ENCODE data around the gene TIGD3.

DNA sequence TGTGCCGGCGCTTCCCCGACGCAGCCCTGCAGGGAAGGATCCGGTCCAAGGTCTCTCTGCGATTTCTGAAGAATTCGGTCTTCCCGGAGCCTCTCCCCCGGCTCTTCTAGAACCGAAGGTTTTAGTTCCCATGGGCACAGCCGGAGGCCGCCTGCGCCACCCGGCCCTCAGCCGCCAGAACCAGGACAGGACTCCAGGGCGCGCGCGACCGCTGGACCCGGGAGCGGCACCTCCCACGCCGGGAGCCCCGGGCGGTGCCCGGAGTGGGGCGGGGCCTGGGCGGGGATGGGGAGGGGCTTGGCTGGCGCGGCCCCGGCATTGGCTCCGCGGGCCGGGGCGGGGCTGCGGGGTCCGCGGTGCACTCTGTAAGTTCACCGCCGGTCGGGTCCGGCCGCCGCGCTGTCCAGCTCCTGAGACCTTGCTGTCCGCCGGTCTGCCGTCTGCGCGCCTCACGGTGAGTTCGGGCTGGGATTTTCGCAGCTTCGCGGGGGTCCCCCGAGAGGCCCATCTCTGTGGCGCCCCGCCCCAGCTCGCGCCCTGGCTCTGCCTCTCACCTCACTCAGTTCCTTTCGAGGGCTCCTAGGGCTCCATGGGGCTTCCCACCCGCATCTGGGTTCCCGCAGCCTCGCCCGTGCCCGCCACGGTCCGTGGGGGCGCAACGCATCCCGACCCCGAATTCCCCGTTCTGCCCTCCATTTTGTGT, 39.9 kb upstream of the TIGD3 start, which contains the start of gene CDC42EP2:
- TF ChIP-seq, protein P1, sequence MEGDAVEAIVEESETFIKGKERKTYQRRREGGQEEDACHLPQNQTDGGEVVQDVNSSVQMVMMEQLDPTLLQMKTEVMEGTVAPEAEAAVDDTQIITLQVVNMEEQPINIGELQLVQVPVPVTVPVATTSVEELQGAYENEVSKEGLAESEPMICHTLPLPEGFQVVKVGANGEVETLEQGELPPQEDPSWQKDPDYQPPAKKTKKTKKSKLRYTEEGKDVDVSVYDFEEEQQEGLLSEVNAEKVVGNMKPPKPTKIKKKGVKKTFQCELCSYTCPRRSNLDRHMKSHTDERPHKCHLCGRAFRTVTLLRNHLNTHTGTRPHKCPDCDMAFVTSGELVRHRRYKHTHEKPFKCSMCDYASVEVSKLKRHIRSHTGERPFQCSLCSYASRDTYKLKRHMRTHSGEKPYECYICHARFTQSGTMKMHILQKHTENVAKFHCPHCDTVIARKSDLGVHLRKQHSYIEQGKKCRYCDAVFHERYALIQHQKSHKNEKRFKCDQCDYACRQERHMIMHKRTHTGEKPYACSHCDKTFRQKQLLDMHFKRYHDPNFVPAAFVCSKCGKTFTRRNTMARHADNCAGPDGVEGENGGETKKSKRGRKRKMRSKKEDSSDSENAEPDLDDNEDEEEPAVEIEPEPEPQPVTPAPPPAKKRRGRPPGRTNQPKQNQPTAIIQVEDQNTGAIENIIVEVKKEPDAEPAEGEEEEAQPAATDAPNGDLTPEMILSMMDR (IDR thresholded peaks at IDR 0.05) = no peak
- peak; percentile 92 to 93 (median 92) for TF ChIP-seq POLR2AphosphoS5 (IDR thresholded peaks at IDR 0.05)
